ENCODE results near the gene SLC35D3.
"Not testable (repeated sequence)": the region's sequence is repeated elsewhere in the genome, so short reads cannot be mapped to it uniquely, and the experiment has no call there.

DNA sequence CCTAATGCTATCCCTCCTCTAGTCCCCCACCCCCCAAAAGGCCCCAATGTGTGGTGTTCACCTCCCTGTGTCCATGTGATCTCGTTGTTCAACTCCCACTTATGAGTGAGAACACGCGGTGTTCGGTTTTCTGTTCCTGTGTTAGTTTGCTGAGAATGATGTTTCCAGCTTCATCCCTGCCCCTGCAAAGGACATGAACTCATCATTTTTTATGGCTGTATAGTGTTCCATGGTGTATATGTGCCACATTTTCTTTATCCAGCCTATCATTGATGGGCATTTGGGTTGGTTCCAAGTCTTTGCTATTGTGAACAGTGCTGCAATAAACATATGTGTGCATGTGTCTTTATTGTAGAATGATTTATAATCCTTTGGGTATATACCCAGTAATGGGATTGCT is 45.6 kb upstream of the SLC35D3 start:
- TF ChIP-seq, protein P1, sequence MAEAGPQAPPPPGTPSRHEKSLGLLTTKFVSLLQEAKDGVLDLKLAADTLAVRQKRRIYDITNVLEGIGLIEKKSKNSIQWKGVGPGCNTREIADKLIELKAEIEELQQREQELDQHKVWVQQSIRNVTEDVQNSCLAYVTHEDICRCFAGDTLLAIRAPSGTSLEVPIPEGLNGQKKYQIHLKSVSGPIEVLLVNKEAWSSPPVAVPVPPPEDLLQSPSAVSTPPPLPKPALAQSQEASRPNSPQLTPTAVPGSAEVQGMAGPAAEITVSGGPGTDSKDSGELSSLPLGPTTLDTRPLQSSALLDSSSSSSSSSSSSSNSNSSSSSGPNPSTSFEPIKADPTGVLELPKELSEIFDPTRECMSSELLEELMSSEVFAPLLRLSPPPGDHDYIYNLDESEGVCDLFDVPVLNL (CRISPR knock-in tag; IDR thresholded peaks at IDR 0.05; ENCODE audit: borderline replicate concordance, low read depth), result not testable (repeated sequence)
- not testable (repeated sequence) for TF ChIP-seq ATF1 (CRISPR knock-in tag; IDR thresholded peaks at IDR 0.05); RELA (CRISPR knock-in tag; IDR thresholded peaks at IDR 0.05; ENCODE audit: borderline replicate concordance); NR1H2 (CRISPR knock-in tag; IDR thresholded peaks at IDR 0.05)
- TF ChIP-seq, protein P2, sequence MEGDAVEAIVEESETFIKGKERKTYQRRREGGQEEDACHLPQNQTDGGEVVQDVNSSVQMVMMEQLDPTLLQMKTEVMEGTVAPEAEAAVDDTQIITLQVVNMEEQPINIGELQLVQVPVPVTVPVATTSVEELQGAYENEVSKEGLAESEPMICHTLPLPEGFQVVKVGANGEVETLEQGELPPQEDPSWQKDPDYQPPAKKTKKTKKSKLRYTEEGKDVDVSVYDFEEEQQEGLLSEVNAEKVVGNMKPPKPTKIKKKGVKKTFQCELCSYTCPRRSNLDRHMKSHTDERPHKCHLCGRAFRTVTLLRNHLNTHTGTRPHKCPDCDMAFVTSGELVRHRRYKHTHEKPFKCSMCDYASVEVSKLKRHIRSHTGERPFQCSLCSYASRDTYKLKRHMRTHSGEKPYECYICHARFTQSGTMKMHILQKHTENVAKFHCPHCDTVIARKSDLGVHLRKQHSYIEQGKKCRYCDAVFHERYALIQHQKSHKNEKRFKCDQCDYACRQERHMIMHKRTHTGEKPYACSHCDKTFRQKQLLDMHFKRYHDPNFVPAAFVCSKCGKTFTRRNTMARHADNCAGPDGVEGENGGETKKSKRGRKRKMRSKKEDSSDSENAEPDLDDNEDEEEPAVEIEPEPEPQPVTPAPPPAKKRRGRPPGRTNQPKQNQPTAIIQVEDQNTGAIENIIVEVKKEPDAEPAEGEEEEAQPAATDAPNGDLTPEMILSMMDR (IDR thresholded peaks at IDR 0.05), result not testable (repeated sequence)
